Measurements from ENCODE around the gene NFKBIE.

Gene NFKBIE

DNA sequence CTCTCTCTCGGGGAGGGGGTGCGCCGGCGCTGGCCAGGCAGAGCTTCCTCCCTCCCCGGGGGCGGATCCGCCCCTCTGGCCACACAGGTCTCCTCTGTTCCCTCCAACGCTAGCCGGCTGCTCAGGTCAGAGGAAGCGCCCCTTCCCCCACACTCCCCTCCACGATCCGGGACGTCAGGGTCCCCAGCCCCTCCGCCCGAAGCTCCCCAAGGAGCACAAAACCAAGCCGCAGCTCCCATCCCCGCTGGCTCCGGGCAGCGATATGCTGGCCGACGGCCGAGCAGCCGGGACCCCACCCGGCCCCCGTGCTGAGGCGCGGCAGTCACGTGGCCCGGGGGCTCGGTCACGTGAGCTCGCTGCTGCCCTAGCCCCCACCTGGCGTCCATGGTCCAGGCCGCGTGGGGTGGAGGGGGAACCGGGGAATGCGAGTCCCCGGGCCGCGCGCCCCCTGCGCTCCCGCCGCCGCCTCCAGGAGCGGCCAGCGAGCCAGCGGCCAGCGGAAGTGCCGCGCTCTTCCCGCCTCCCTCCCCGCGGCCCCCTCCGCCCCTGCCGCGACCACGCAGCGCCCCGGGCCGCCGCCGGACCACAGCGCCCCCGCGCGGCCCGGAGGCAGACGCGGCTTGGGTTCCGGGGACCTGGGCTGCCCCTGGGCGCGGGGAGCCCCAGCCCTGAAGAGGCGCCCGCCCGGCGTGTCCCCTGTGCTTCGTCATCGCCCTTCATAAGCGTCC is 8.2 kb downstream of the NFKBIE start, which contains the start of gene SLC35B2:
SLC35B2 (minus strand) TSS at position 504 of the 728 bp plus-strand sequence; CDS start at position 386, 118 bp downstream.
- peak; percentile 33 to 54 (median 49) for DNase-seq

DNA sequence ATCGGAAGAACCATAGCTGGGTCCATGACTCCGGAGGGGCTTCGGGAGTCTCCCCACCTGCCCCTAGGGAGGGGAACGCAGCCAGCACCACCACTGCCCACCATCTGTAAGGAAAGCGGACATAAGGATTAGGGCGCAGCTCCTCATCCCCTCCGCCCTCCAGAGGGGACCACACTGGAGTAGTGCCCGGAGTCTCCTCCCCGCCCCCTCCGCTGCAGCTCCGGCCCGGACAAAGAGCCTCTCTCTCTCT is 8.7 kb downstream of the NFKBIE start:
- no peak for DNase-seq

DNA sequence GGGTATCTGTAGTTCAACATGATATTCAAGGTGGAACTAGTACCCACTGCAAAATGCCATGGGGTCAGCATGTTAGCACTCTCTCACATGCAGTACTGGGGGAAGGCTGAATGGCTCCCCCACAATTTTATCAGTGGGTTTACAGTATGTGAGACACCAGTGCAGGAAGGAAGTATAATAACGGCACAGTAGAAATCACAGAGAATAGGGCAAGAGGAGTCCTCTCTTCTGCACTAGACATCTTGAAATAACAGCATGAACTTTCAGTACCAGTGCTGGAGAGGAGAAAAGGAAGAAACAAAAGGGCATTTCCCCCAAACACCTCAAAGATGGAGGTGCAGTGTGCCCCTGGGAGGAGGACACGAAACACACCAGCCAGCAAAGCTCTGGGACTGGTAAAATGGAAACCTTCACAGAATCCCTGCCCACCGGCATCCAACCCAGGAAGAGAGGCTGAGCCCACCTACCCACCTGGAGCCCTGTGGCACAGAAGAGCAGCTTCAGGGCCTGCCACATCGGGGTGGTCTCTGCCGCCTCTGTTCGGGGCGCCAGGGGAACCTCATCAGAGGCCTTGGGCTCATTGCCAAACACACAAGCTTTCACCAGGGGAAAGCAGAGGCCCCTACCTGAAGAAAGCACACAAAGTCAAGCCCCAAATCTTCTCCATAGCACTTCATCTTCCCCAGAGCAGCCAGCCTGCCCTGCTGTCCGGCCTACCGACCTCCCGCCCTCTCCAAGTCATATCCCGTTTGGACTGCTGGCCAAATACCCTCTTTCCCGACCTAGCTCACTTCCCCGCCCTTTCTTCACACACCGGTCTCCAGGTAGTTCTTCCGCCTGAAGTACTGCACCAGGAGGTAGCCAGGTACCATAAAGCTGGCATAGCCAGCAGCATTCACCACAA is 9.2 kb downstream of the NFKBIE start:
- DNase-seq = no peak

DNA sequence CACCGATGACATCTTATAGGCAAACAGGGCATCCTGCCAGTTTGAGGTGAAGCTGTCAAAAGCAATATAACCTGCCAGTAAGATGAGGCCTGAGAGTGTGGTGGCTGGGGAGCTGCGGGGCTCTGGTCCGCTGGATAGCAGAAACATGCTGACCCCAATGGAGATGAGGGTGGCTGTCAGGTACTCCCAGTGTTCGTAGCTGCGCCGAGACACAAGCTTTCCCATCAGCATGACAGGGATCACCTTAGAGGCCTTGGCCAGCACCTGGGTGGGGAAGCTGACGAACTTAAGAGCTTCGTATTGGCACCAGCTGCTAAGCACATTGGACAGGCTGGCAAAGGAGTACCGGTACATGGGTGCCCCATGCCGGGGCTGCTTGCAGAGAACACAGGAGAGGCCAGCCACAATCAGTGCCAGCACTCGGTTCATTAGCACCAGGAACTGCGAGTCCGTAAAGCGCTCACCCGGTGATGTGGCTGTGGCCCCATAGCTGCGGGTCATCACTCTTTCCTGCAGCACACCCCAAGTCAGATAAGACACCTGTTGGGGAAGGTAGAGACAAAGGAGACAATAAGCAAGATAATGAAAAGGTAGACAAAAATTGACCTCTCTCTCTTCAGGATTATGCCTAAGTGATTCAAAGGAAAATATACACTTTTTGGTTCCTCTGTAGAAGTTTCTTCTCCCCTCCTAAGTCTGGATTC is 10.1 kb downstream of the NFKBIE start:
- DNase-seq = no peak

DNA sequence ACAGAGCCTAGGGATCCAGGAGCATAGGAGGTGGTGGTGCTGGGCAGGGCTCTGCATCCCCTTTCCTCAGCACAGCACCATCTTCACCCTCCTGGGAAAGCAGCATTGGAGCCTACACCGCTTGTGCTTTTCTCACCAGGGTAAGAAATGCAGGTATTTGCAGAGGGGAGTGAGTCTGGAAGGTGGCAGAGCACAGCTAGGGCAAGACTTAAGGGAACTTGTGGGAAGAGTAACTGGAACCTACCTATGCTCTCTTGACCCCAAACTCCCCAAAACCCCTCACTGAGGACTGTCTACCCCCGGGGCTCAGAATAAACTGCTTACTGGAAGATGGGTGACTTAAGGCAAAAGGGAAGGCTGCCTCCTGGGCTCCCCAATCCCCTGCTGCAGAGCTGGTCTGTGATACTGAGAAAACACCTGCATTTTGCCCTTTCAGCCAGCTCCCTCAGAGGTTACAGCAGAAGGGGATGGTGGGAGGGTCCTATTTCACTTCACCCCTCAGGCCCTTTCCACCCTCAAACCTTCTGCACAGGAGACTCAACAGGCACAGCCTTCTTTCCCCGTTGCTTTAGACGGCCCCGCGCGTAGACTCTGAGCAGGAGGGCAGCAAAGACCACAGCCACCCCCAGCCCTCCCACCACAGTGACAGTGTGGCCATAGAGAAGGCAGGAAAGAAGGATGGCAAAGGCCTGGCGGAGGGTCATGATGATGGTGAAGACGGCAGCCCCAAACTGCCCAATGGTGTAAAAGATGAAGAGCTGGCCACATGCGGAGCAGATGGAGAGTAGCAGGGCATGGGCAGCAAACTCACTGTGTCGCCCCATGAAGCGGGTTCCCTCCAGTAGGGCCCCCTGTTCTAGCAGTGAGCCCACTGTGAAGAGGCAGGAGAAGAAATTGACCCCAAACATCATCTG is 10.9 kb downstream of the NFKBIE start:
- DNase-seq = peak in 1 of 4 experiments; percentile 39

DNA sequence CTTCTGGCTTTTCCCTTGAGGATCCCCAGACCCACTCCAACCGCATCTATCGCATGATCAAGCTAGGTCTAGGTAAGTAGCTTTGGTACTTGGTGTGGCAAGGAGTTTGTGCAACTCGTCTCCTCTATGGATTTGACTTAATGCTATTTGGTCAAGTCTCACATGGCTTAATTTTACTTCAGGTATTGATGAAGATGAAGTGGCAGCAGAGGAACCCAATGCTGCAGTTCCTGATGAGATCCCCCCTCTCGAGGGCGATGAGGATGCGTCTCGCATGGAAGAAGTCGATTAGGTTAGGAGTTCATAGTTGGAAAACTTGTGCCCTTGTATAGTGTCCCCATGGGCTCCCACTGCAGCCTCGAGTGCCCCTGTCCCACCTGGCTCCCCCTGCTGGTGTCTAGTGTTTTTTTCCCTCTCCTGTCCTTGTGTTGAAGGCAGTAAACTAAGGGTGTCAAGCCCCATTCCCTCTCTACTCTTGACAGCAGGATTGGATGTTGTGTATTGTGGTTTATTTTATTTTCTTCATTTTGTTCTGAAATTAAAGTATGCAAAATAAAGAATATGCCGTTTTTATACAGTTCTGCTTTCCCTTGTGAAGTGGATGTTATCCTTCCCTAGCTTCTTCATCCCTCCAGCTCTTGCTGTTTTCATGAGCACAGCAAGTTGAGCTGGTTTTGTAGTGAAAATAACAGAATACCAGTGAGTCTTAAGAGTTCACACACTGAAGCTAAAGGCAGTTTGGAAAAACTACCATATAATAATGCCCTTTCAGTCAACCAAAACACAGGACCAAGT is 11.8 kb downstream of the NFKBIE start:
- peak in 3 of 4 experiments; percentile 20 to 34 (median 29) for DNase-seq

DNA sequence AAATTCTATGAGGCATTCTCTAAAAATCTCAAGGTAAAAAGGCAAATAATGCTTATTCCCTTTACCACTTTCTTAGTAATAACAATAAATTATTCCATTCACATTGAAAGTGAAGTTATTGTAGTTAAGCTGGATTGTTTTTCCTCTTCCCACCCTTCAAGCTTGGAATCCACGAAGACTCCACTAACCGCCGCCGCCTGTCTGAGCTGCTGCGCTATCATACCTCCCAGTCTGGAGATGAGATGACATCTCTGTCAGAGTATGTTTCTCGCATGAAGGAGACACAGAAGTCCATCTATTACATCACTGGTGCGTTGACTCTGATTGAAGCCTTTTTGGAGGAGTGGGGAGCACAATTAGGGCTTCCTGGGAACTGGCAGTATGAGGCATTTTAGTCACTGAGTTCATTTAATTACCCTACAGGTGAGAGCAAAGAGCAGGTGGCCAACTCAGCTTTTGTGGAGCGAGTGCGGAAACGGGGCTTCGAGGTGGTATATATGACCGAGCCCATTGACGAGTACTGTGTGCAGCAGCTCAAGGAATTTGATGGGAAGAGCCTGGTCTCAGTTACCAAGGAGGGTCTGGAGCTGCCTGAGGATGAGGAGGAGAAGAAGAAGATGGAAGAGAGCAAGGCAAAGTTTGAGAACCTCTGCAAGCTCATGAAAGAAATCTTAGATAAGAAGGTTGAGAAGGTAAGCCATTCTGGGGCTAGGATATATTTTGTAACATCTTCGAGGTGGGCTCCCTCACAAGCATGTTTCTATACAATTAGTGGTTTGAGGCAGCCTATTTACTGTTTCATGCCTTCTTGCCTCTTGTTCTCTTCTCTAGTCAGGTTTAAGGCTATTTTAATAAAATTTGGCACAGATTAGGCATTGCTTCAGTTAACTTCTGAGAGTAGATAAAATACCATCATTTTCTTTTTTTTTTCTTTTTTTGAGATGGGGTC is 13.5 kb downstream of the NFKBIE start:
- no peak for DNase-seq

DNA sequence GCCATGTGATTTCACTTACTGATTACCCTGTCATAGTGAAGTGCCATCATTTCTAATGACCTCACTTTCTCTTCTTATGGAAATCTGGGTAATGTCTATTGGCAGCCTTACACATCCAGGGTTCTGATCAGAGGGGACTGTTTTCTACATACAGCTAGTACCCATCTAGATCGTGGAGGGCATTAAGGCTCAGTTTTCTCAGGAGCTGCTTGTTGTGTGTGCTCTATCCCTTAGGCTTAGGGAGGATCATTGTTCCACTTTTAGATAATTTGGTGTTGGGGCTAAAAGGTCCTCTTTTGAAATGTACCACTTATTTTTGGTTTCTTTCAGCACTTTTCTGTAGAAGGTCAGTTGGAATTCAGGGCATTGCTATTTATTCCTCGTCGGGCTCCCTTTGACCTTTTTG is 14.6 kb downstream of the NFKBIE start:
- no peak for DNase-seq

DNA sequence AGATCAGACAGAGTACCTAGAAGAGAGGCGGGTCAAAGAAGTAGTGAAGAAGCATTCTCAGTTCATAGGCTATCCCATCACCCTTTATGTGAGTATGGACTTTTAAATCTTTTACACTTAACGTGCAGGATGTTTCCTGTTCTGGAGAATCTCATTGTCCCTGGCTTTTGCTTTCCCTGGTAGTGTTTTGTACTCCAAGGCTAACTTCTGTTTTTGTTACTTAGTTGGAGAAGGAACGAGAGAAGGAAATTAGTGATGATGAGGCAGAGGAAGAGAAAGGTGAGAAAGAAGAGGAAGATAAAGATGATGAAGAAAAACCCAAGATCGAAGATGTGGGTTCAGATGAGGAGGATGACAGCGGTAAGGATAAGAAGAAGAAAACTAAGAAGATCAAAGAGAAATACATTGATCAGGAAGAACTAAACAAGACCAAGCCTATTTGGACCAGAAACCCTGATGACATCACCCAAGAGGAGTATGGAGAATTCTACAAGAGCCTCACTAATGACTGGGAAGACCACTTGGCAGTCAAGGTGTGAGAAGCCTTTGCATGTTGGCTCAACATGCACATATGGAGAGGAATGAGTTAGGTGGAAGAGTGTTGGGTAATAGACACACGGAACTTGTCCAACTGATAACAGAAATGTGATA is 15.2 kb downstream of the NFKBIE start:
- DNase-seq = no peak

DNA sequence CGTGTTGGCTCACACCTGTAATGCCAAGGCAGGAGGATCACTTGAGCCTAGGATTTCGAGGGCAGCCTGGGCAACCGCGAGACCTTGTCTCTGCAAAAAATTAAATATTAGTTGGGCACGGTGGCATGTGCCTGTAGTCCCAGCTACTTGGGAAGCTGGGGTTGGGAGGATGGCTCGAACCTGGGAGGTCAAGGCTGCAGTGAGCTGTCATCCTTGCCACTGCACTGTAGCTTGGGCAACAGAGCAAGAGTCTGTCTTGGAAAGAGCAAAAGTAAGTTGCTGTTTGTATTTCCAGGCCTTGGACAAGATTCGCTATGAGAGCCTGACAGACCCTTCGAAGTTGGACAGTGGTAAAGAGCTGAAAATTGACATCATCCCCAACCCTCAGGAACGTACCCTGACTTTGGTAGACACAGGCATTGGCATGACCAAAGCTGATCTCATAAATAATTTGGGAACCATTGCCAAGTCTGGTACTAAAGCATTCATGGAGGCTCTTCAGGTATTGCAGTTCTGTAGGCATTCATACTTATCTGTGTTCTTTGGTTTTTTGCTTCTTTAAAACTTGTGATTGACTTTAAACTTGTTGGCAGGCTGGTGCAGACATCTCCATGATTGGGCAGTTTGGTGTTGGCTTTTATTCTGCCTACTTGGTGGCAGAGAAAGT is 16.1 kb downstream of the NFKBIE start:
- DNase-seq = no peak

DNA sequence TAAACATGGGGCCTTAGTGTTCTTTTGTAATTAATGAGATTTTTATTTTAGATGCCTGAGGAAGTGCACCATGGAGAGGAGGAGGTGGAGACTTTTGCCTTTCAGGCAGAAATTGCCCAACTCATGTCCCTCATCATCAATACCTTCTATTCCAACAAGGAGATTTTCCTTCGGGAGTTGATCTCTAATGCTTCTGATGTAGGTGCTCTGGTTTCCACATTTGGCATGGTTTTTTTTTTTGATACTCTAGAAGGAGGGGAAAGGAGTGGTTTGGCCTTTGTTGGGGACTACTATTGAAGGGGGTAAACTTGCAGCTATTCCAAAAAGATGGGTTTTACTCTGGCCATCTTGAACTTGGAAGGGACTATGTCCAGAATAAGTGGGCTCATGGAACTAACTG is 16.8 kb downstream of the NFKBIE start:
- no peak for DNase-seq

DNA sequence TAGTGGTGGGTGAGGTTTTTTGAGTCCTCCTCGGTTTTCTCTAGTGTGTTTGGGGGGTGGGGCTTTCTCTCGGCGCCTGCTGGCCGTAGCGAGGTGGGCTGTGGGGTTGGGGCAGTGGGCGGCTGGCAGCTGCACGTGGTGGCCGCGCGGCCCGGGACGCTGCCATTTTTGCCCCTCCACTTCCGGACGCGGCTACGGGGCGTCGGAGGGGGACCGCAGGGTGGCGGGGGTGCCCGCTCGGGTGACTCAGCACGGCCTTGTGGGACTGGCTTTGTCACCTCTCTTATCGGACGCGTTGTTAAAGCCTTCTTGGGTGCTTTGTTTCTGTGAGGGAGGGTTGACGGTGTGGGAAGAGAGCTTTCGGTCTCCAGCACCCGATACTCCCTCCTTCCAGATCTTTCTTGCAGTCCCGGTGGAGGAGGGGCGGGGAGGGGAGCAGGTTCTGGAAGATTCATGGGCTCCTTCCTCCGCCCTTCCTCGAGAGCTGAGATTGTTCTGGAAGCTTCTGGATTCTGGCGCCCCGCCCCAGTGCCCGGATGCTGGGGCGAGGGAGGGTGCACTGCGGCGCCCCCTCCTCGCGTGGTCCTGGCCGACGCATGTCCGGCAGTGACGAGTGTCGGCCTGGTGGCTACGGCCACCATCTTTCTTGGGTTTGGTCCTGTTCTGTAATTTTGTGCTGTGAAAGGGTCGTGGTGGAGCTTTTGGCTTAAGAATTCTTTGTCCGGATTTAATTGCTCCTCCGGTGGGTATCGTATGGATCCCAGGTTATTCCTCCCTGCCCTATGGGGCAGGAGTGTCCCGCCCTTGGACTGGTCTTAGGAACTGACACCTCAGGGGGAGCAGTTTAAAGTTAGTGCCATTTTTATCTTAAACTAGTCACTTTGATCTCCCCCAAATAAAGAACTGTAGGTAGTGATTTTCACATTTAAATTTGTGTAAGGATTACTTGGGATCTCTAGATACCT is 17.7 kb downstream of the NFKBIE start:
- peak; percentile 71 to 83 (median 78) for DNase-seq

DNA sequence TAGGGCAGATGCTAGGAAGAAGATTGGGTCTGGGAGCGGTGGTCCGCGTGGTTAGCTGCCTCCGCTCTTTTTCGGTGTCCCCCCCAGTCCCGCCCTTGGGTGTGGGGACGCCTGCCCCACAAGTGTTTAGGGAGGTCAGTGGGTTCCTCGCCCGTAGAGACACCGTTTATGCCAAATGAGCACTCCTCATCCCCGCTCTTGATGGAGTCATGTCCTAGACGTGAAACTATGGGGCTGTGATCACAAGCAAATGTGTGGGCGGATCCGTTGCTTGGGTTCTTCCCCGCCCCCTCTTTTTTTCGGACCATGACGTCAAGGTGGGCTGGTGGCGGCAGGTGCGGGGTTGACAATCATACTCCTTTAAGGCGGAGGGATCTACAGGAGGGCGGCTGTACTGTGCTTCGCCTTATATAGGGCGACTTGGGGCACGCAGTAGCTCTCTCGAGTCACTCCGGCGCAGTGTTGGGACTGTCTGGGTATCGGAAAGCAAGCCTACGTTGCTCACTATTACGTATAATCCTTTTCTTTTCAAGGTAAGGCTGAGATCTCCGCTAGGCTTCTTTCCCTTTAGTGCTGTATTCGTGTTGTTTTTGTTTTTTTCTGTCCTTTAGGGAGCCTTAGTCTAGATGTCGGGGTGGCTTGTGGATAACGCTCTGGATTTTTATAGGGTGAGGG is 18.6 kb downstream of the NFKBIE start, which contains the start of gene HSP90AB1:
HSP90AB1 (plus strand) TSS at position 439 of the 675 bp plus-strand sequence. CDS start 1,529 bp downstream, outside the sequence.
- DNase-seq = peak; percentile 87 to 92 (median 89)

DNA sequence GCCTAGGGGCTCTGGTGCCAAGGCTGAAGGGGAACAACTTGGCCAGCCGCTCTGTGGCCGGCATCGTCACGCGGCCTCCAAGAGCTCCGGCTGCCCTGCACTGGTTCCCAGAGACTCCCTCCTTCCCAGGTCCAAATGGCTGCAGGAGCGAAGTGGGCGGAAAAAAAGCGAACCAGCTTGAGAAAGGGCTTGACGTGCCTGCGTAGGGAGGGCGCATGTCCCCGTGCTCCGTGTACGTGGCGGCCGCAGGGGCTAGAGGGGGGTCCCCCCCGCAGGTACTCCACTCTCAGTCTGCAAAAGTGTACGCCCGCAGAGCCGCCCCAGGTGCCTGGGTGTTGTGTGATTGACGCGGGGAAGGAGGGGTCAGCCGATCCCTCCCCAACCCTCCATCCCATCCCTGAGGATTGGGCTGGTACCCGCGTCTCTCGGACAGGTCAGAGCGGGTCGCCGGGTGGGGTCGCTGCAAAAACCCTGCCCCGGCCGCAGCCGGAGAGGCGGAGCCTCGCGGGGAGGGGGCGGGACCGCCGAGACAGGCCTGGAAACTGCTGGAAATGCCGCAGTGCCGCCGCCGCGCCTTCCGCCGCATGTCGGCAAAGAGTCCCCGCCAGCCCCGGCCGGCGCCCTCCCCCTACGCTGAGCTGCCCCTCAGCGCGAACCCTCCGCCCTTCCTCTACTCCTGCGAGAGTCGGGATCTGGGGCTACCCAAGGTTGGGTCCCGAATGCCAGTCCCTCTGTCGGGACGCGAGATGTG is 19.3 kb downstream of the NFKBIE start:
- DNase-seq = peak; percentile 65 to 78 (median 68)

DNA sequence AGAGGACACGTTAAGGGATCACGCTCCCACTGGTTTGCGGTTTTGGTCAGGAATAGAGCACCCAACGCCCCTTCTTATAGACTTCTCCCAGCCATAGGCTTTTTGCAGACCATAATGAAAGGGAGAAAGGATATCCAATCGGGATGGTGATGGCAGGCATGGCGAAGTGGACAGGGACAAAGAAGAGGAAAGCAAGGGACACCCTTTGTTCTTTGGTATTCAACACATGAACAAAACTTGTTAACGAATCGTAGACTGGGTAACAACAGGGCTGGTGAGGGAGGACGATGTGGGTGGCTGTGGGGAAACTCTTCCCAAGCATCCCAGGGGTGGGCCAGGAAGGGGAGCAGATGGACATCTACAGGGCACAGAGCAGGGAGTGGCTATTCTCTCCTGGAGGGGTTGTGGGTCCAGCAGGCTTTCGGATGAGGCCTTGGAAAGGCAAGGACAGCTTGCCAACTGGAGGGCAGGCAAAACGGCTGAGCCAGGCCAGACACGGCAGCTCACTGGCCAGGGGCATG is 19.9 kb downstream of the NFKBIE start:
- DNase-seq = no peak

DNA sequence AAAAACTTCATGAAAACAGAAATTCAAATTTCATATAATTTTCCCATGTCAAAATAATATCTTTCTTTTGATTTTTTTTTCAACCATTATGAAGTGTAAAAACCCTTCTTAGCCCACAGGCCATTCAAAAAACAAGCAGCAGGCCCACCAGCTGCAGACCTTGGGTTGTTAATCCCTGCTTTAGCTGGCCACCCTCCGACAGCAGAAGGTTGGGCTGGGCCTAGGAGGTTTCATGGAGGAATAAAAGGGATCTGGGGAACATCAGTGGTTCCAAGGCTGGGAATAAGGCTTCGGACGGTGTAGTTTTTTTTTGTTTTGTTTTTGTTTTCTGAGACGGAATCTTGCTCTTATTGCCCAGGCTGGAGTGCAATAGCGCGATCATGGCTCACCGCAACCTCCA is 22.0 kb downstream of the NFKBIE start:
- DNase-seq = no peak

Data from activated CD4-positive, CD25-positive, alpha-beta regulatory T cell (primary cell).